GM10248 (cell line): Measurements from ENCODE around the gene ERG28.

Experiments used
- CTCF ChIA-PET: fragments of 300-600 bp; sonication (Branson Sonifier 250); formaldehyde crosslinking; extraction: SDS; loops from one replicate; lab custom pipeline; 2021; ENCODE audit warnings: antibody characterized with exemption; lab: Yijun Ruan, JAX
- POLR2A ChIA-PET: fragments of 350-650 bp; sonication (Branson Sonifier 250); formaldehyde crosslinking; extraction: SDS; loops from one replicate; lab custom pipeline; 2020; ENCODE audit warnings: antibody characterized with exemption; lab: Yijun Ruan, JAX
- DNase-seq: peaks from one replicate; pipeline ENCODE4 v3.0.0; 2012; ENCODE audit errors: extremely low spot score
- CTCF ChIP-seq: IDR thresholded peaks from 2 replicates; pipeline ENCODE4 v1.5.1; 2012; ENCODE audit warnings: mild to moderate bottlenecking, low read depth; ENCODE audit errors: extremely low read depth, missing control alignments, control extremely low read depth

ERG28 gene

GRCh38 chr14:75612157-75612556 is 48.5 kb downstream of the ERG28 start:
- POLR2A ChIA-PET = no interaction called here
- no peak for TF ChIP-seq CTCF
- no peak for DNase-seq
- CTCF ChIA-PET = interaction anchor here (1.3 to 3.4 kb wide), 4 partner anchors 12 to 51 kb away, joined by 5 to 13 read pairs (median 6); no protein-coding TSS in a partner anchor

DNA sequence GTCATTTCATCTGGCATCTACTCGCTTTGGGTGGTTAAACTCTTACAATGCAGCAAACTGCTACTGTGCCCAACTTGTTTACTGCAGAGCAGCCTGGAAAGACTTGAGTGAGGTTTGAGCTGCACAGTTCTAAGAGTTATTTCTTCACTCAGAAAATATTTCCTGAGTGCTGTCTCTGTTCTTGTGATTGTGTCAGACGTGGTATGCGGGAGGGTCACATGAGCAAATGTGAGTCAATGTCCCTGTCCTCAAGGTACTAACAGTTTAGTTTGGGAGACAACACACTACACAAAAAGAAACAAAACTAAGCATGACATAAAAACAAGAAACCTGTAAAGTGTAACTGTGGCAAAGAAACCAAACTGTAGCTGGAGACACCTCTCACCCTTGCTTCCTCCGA is 49.8 kb downstream of the ERG28 start:
- ChIA-PET CTCF (interaction anchor here (0.9 to 2.7 kb wide), 7 partner anchors 9 to 36 kb away, joined by 3 to 8 read pairs (median 3); no protein-coding TSS in a partner anchor), POLR2A (no interaction called here)
- DNase-seq = no peak
- TF ChIP-seq CTCF = no peak

GRCh38 chr14:75609606-75610475 is 50.8 kb downstream of the ERG28 start:
- ChIA-PET POLR2A (no interaction called here), CTCF (interaction anchor here (0.9 to 2.1 kb wide), 7 partner anchors 8 to 297 kb away, joined by 3 to 8 read pairs (median 3); no protein-coding TSS in a partner anchor)
- TF ChIP-seq CTCF = no peak
- DNase-seq = no peak

DNA sequence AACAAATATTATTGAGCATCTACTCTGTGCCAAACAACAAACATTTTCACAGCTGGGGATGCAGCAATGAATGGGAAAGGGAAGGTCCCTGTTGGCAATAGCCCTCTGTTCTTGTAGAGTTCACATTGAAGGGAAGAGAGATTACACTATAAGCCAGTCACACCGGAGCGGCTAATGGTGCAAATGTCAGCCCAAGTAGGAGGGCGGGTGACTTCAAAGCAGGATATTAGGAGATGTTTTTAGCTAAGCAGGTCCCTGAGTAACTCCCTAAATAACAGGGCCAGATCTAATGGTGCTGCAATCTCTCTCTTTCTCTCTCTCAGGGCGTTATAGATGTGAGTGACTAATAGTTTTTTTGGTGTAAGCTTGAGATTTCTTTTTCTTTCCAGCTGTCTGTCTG is 51.6 kb downstream of the ERG28 start:
- CTCF ChIA-PET = interaction anchor here (0.9 to 2.1 kb wide), 6 partner anchors 10 to 297 kb away, joined by 3 to 8 read pairs (median 4); no protein-coding TSS in a partner anchor
- no peak for DNase-seq
- no peak for TF ChIP-seq CTCF
- POLR2A ChIA-PET = no interaction called here

GRCh38 chr14:75607842-75608640 is 52.6 kb downstream of the ERG28 start:
- no peak for TF ChIP-seq CTCF
- ChIA-PET CTCF (interaction anchor here (0.7 to 2.5 kb wide), 6 partner anchors 9 to 374 kb away, joined by 3 to 12 read pairs (median 3); partner anchors contain the start of gene TGFB3), POLR2A (interaction anchor here (0.6 kb wide), 1 partner anchor 1168 kb away, joined by 4 read pairs; no protein-coding TSS in a partner anchor)
- DNase-seq = no peak

DNA sequence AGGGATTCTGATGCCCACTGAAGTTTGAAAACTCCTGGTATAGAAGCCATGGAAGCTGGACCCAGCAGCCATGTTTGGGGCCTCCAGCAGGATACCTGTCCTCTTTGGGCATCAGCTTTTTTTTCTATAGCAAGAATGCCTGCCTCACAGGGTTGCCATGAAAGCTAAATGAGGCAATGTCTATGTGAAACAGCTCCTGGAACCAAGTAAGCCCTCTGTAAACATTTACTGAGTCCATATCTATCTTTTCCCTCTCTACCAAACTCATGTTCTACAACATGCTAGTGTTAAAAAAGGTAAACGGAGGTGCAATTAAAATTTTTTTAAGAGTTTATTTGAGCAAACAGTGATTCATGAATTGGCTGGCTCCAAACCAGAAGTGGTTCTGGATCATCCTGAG is 53.6 kb downstream of the ERG28 start:
- CTCF ChIA-PET = interaction anchor here (0.8 to 4.2 kb wide), 4 partner anchors 9 to 48 kb away, joined by 3 to 19 read pairs (median 8); partner anchors contain the start of gene FLVCR2
- POLR2A ChIA-PET = no interaction called here
- DNase-seq = no peak
- no peak for TF ChIP-seq CTCF
